ENCODE results near the gene LSR. TPM values are rescaled to one million over a fixed set of nuclear protein-coding genes. Genes with fewer than 3 reads are reported as not detected.

LSR gene
- total RNA-seq, 1 experiment from 2014 or later = 211 TPM

- POLR2A ChIA-PET = no interaction called here
- H3K27ac ChIP-seq (ENCODE audit: low read depth, low read length) = no peak overlapping the region
- peaks cover 19 to 30% of the 10 kb centered on the region in 2 experiments; a peak in 3 of 4 replicates for H3K36me3 ChIP-seq (ENCODE audit: control insufficient read depth in 1 of 2, insufficient read depth in 2 of 2, low read length in 2 of 2)
- ATAC-seq (no peak), DNase-seq (ENCODE audit: low read depth, low spot score) (no peak)
- peaks cover 42% of the 10 kb centered on the region; the same call in 1 of the 2 replicates for H3K79me2 ChIP-seq (ENCODE audit: insufficient read depth, low read length)
- H3K4me3 ChIP-seq (replicated peaks in 1 of 2; ENCODE audit: low read depth in 1 of 2, low read length in 2 of 2) = no peak overlapping the region
- CTCF ChIA-PET = no interaction called here
- no peaks in the 10 kb centered on the region for H3K27me3 ChIP-seq (ENCODE audit: insufficient read depth, low read length)
- intact Hi-C loops (cut with micrococcal nuclease) = no loop called here
- peaks cover 6 to 32% of the 10 kb centered on the region in 2 experiments; a peak in 2 of 4 replicates for H3K4me1 ChIP-seq (ENCODE audit: control insufficient read depth in 1 of 2, insufficient read depth in 2 of 2, low read length in 2 of 2)
- H3K4me2 ChIP-seq (ENCODE audit: low read length) = no peak overlapping the region
- TF ChIP-seq RAD21 (IDR thresholded peaks at IDR 0.05; ENCODE audit: low read depth) = no peak
- TF ChIP-seq EZH2 (IDR thresholded peaks at IDR 0.05) = no peak
- TF ChIP-seq JUND (IDR thresholded peaks at IDR 0.05) = no peak
- no peak for TF ChIP-seq TCF7L2 (IDR thresholded peaks at IDR 0.05; ENCODE audit: borderline replicate concordance, extremely low read depth, insufficient read depth, insufficient read length)
- TF ChIP-seq ZFX (IDR thresholded peaks at IDR 0.05) = no peak
- TF ChIP-seq POLR2AphosphoS5 (IDR thresholded peaks at IDR 0.05; ENCODE audit: low read depth, low read length) = peak; percentile 7; the same call in 1 of the 2 replicates
- H2AFZ ChIP-seq (ENCODE audit: low read depth, low read length, poor library complexity, severe bottlenecking) = no peak overlapping the region
- no peaks in the 10 kb centered on the region for H3K9me3 ChIP-seq (ENCODE audit: control insufficient read depth in 1 of 2, insufficient read depth in 1 of 2, low read depth in 1 of 2, low read length in 2 of 2)
- RAD21 ChIA-PET (ENCODE audit: low non-redundant PET in 1 of 2, low total read pairs in 2 of 2, uncharacterized antibody in 2 of 2, unreplicated experiment in 2 of 2) = no interaction called here
- BruUV-seq (replicated peaks) = no TSS peak
- no peak overlapping the region for H3K9ac ChIP-seq (ENCODE audit: low read length)
- H3K9me2 ChIP-seq (ENCODE audit: insufficient read depth) = no peaks in the 10 kb centered on the region
- H4K20me1 ChIP-seq (ENCODE audit: insufficient read depth) = no peaks in the 10 kb centered on the region
Measured at GRCh38 chr19:35262101-35262761, 13.4 kb downstream of the LSR start.

GRCh38 chr19:35264268-35265125 lies 15.7 kb downstream of the LSR start:
- no peak overlapping the region for H2AFZ ChIP-seq (ENCODE audit: low read depth, low read length, poor library complexity, severe bottlenecking)
- POLR2A ChIA-PET = no interaction called here
- H3K27ac ChIP-seq (ENCODE audit: low read depth, low read length) = peak overlapping the region; percentile 93
- no TSS peak for BruUV-seq (replicated peaks)
- no peak overlapping the region for H3K4me3 ChIP-seq (replicated peaks in 1 of 2; ENCODE audit: low read depth in 1 of 2, low read length in 2 of 2)
- peaks cover 6 to 32% of the 10 kb centered on the region in 2 experiments; a peak in 2 of 4 replicates for H3K4me1 ChIP-seq (ENCODE audit: control insufficient read depth in 1 of 2, insufficient read depth in 2 of 2, low read length in 2 of 2)
- no peaks in the 10 kb centered on the region for H3K9me3 ChIP-seq (ENCODE audit: control insufficient read depth in 1 of 2, insufficient read depth in 1 of 2, low read depth in 1 of 2, low read length in 2 of 2)
- H3K9me2 ChIP-seq (ENCODE audit: insufficient read depth) = no peaks in the 10 kb centered on the region
- H3K4me2 ChIP-seq (ENCODE audit: low read length) = no peak overlapping the region
- peaks cover 41% of the 10 kb centered on the region; the same call in 1 of the 2 replicates for H3K79me2 ChIP-seq (ENCODE audit: insufficient read depth, low read length)
- no peaks in the 10 kb centered on the region for H4K20me1 ChIP-seq (ENCODE audit: insufficient read depth)
- intact Hi-C loops (cut with micrococcal nuclease) = no loop called here
- RAD21 ChIA-PET (ENCODE audit: low non-redundant PET in 1 of 2, low total read pairs in 2 of 2, uncharacterized antibody in 2 of 2, unreplicated experiment in 2 of 2) = no interaction called here
- DNase-seq (ENCODE audit: low read depth, low spot score) (no peak), ATAC-seq (no peak)
- no peaks in the 10 kb centered on the region for H3K27me3 ChIP-seq (ENCODE audit: insufficient read depth, low read length)
- 0 out of 2 replicates have a peak overlapping the region, but pooled peaks have one; percentile 1 for H3K9ac ChIP-seq (ENCODE audit: low read length)
- H3K36me3 ChIP-seq (ENCODE audit: control insufficient read depth in 1 of 2, insufficient read depth in 2 of 2, low read length in 2 of 2) = peaks cover 17 to 27% of the 10 kb centered on the region in 2 experiments; a peak in 3 of 4 replicates
- TF ChIP-seq JUND (IDR thresholded peaks at IDR 0.05) (0 out of 2 replicates have a peak, but pooled peaks have one; percentile 9), RAD21 (IDR thresholded peaks at IDR 0.05; ENCODE audit: low read depth) (no peak), ELF1 (IDR thresholded peaks at IDR 0.05; ENCODE audit: borderline replicate concordance, low read depth) (no peak)
- TF ChIP-seq, protein P1, sequence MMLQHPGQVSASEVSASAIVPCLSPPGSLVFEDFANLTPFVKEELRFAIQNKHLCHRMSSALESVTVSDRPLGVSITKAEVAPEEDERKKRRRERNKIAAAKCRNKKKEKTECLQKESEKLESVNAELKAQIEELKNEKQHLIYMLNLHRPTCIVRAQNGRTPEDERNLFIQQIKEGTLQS (IDR thresholded peaks at IDR 0.05) = no peak
- CTCF ChIA-PET = no interaction called here
